GM18867 (cell line): ENCODE measurements around the gene POLD1.
A peak's percentile ranks its signal among the peaks of the same experiment; 100 is the strongest.
"Not testable (repeated sequence)": the region's sequence is repeated elsewhere in the genome, so short reads cannot be mapped to it uniquely, and the experiment has no call there.

ENCODE experiments used
- ATAC-seq: cut with Tn5 transposase; IDR thresholded peaks from one replicate; pipeline ENCODE4 v1.9.1; 2021; ENCODE audit warnings: mild to moderate bottlenecking, moderate library complexity; ENCODE audit not compliant: unreplicated experiment

Gene POLD1

DNA sequence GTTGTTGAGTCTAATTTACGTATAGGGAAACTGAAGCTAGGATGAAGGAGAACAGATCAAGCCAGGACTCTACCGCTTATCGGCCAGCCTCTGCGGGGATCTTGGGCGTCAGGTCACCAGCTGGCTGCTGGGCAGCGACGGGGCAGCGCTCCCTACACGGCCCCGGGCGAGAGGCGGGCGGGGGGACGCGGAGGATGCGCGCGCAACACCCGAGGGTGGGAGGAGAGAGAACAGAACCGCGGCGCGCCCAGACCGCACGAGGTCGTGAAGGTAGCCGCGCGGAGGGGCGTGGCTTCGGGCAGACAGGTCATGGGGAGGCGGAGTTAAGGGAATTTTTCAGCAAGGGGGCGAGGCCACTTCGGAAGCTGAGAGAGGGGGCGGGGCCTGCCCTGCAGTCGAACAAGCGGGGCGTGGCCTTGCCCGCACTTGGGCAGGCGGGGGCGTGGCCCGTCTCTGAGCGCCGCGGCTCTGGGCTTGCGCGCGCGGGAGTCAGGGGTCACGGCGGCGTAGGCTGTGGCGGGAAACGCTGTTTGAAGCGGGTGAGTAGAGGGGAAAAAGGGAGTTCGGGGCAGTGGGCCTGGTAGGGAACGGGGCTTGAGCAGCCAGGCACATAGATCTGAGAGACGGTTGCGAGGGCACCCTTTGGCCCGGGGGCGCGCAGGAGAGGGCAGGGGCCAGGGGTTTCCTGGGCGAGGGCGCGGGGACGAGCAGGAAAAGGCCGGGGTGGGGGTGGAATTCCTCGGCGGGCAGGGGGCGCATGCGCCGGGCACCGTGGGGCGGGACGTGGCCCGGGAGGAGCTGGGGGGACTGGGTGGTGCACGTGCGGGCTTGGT is at the start of gene POLD1:
Gene POLD1 (plus strand): TSS at position 496 of the 833 bp plus-strand sequence. CDS start 14,505 bp downstream, outside the sequence.
- ATAC-seq: peak; percentile 80

DNA sequence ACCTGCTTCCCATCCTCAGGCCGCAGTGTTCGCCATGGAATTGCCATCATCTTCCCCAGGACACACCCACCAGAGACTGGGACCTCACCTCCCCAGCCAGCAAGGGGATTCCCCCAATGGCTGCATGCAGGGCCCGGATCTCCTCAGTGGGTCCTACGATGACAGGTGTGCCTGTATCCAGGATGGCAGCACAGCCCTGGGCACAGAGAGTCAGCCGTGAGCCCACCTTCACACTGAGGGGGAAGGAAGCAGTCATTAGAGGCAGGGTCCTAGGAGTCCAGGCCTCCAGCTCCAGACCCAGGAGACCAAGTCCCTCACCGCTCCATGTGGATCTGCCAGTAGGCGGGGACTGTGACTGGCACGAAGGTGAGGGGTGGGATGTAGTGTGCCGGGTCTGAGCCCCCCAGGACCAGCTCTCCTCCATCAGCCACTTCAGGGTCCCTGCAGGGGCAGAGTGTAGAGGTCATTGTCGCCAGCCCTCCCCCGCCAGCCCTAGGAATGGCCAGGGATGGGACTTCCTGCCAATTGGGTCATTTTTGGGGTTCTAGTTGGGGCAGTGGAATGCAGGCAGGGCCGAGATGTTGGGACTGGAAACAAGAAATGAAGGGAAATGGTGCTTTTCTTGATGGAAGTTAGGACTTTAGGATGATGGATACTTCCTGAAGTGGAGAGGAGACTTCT is 49.3 kb upstream of the POLD1 start:
- ATAC-seq: no peak

DNA sequence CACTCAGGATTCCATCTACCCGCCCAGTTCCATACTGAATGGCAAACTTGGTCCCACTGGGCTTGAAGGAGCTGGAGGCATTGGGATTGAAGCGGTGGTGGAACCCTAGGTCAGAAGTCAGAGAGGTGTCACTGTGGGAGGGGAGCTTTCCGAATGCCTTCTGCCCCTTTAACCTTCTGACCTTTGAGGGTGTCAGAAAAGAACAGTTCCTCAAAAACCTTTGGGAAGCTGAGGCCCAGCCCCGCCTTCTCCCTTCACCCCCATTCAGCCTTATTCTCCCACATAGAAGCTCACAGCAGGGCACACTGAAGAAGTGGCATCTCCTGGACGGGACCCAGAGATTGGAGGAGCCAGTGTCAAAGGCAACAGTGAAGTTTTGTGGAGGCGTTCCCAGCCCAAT is 47.1 kb upstream of the POLD1 start:
- ATAC-seq: not testable (repeated sequence)

DNA sequence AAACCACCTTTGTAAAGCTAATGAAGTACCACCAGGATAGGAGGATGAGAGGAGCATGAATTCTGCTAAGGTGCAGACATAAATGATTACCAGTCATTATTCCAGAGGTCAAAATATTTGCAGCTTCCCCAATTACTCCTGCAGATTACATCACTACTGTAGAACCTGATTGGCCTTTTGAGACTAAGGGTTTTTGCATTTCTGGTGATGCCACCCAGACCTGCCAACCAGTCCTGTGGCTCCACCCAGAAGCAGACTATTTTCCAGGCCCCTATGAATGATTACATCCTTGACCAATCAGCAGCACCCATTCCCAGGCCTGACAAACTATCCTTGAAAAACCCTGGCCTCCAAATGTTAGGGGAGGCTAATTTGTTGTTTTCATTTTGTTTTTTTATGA is 43.8 kb upstream of the POLD1 start:
- no peak for ATAC-seq

DNA sequence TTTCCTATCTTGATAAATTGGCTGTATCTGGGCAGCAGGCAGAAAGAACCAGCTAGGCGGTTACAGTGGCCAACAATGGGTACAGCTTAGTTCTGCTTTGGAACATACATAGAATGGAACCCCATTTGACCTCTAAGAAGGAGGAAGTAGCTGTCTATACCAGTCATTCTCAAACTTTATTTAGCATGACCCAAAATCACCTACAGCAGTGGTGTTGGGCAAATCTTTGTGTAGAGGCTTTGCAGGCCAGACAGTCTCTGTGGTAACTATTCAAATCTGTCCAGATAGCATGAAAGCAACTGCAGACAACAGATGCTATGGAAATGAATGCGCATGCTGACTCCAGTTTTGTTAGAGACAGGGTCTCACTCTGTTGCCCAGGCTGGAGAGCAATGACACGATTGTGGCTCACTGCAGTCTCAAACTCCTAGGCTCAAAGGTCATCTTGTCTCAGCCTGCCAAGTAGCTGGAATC is 43.0 kb upstream of the POLD1 start:
- peak; percentile 58 for ATAC-seq

DNA sequence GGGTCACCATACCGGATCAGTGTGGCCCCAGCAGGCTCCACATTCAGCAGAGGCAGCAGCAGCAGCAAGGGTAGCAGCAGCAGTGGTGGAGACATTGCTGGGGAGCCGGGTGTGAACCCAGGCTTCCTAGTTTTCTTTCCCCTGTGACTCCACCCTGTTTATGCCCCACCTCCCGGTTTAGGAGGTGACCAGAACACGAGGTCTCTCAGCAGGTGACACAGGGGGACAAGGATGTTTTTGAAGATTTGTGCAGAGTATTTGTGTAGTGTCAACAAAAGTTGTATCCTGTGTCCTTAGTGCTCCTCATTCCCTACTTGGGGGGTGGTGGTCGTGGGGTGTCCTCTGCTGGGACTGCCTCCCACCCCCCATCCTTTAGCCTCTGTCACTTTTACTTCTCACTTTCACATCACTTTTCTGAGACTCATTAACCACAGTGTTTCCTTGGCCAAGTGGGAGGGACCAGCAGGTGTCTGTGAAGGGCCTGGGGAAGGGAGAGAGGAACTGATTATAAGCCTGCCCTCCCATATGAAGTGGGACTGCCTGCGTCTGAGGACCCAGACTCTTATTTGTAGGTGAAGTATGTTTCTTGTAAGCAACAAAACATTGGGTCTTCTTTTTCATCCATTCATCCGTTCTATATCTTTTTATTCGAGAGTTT is 39.4 kb upstream of the POLD1 start:
- ATAC-seq: peak; percentile 46

DNA sequence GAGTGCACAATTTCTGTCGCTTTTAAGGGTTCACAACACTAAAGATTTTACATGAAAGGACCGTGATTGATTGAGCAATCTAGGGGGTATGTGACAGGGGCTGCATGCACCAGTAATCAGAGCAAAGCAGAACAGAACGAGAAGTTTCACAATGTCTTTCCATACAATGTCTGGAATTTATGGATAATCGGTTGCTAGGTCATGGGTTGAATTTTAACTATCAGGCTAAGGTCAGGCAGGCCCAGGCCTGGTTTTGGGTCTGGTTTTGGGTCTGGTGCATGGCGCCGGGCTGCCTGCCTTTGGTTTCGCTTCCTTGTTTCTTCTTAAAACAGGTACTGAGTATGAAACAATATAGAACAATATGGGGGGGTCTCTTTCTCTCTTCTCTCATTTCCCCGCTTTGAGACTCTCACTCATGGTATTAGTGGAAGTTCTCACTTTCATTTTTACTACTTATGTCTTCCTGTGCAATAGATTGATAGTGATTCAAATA is 37.0 kb upstream of the POLD1 start:
- ATAC-seq: peak; percentile 47

DNA sequence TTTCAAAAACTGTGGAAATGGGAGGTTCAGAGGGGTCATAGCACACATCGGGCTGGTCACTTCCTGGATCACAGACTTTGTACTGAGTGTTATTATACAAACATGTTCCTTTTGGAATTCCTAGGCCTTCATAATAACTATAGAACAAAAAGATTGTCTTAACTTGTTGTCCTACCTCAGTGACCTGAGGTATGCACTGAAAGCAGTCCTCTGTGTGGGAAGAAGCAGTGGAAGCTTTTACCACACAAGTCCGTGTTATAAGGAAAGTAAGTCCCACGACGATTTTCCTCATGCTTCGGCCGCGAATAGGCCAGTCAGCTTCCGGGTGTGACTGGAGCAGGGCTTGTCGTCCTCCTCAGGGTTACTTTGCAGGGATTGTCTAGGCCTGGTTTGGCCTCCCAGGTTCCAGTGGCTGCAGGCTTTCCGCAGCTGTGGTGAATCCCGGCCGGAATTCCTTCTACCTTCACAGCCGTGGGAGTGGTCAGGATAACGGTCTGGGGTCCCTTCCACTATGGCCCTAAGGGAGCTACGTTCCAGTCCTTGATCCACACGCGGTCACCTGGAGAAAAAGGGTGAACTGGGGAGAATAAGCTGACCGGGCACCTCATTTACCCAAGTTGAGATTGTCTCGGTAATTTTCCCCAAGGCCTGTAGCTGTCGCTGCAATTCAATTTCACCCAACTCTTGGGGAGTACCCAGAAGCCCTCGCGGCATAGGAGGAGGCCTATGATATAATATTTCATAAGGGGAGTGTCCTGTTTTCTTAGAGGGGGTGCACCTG is 34.7 kb upstream of the POLD1 start:
- no peak for ATAC-seq

DNA sequence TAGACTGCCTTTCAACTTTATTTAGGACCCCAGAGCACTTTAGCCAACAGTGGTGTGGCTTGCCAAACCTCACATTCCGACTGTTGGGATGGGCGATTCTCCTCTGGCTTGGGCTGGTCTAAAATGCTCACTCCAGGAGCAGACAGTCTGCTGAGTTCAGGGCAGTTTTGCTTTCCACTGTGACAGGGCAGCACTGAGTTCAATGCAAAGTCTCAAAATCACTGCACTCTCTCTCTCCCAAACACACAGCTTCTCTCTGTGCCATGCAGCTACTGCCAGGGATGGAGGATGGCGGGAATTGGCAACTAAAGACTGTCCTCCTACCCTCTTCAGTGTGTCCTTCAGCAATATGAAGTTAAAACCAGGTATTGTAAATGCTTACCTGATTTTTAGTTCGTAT is 31.9 kb upstream of the POLD1 start:
- ATAC-seq: no peak

DNA sequence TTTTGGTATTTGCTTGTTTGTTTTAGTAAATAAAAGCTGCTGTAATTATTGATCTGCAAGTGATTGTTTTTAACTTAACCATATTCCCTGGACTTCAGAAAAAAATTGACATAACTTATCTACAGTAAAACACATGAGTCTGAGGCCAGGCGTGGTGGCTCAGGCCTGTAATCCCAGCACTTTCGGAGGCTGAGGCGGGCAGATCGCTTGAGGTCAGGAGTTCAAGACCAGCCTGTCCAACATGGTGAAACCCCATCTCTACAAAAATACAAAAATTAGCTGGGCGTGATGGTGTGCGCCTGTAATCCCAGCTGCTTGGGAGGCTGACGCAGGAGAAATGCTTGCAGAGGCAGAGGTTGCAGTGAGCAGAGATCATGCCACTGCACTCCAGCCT is 30.7 kb upstream of the POLD1 start:
- not testable (repeated sequence) for ATAC-seq

DNA sequence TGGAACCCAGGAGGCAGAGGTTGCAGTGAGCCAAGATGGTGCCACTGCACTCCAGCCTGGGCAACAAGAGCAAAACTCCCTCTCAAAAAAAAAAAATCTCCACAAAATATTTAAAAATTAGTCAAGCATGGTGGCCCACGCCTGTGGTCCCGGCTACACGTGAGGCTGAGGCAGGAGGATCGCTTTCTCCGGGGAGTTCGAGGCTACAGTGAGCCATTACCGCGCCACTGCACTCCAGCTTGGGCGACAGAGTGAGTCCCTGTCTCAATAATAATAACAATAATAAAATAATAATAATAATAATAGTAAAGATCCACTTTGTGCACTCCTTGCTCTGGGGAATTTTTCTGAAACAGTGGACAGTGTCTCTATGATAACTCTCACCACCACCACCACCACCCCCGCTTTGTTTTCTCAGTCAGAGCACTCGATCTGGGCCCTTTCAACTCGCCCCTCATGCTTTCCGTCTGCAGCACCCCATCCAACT is 27.4 kb upstream of the POLD1 start:
- no peak for ATAC-seq

DNA sequence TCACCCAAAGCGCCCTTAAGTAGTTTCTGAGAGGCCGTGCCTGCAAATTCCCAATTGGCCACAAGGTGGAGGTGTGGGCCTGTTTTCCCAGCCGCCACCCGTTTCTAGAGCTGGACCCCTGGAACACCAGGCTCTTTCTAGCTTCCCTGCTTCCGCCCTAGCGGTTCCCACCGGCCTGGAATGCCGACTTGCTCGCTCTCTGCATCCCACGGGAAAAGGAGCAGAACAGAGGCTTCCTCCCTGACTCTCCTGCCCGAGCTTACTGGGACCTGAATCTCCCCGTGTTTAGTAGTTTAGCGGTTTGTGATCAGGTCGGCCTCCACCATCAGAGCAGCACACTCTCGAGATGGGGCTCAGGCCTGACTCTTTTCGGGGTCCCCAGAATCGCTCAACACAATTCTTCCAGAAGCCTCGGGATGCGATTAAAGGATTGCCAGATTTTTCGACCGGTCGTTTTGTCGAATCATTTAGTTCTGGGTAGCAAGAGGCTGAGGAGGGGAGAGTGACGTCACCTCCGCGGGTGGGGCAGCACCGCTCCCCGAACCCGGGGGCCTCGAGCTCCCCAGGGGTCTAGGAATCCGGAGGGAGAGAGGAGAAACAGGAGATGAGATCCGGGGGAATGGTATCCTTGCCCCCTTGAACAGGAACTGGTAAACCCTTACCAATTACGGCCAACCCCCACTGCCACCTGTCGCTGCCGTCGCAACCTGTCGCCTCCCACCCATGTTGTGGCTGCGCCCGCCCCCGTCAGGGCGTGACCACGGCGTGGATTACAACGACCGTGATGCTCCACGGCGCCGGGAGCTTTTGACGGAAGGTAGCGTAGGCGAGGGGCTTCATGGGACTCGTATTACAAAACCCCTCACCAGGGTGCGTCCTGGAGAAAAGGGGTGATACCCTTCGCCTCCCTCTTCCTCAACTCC is 26.7 kb upstream of the POLD1 start:
- peak; percentile 52 for ATAC-seq

DNA sequence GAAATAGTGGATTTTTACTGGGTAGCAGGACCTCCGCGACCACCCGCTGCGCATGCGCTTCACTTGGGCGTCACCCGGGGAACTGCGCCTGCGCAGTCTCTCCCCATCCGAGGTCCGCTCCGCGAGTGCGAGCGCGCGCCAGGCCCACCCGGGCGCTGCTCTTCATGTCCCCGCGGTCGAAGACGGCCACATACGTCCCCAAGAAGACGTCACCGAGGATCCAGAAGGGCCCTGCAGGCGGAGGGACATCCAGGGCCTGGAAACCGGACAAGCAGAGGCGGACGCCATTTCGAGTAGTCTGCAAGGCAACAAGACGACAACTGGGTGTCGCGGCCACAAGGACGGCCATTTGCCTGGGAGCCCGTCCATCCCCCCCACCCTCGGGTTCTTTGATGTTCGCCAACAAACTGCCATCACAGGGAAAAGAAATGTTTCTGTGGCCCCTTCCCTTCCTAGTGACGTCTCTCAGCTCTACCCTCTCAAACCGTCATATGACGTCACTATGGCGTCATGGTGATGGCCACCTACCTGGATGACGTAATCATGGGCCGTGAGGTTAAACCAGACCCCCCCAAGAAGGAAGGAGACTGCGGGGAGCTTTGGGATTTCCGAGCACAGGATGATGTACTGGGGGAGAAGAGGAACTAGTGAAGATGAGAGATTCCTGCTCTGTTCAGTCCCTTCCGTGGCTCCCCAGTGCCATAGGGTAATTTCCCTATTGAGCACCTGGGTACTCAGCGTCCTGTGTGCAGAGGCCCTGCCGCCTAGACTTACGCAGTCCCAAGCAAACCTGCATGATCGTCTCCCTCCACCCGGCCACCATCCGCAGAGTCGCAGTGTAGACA is 25.4 kb upstream of the POLD1 start:
- ATAC-seq: no peak

DNA sequence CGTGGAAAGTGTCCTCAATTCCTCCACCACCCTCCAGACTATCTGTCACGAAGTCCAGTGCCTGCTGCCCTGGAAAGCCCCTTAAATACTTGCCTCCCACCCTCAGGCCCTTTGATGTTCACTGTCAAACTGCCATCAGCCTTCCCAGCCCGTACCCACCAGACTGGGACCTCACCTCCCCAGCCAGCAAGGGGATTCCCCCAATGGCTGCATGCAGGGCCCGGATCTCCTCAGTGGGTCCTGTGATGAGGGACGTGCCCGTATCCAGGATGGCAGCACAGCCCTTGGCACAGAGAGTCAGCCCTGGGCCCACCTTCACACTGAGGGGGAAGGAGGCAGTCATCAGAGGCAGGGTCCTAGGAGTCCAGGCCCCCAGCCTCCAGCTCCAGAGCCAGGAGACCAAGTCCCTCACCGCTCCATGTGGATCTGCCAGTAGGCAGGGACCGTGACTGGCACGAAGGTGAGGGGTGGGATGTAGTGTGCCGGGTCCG is 24.8 kb upstream of the POLD1 start:
- no peak for ATAC-seq

DNA sequence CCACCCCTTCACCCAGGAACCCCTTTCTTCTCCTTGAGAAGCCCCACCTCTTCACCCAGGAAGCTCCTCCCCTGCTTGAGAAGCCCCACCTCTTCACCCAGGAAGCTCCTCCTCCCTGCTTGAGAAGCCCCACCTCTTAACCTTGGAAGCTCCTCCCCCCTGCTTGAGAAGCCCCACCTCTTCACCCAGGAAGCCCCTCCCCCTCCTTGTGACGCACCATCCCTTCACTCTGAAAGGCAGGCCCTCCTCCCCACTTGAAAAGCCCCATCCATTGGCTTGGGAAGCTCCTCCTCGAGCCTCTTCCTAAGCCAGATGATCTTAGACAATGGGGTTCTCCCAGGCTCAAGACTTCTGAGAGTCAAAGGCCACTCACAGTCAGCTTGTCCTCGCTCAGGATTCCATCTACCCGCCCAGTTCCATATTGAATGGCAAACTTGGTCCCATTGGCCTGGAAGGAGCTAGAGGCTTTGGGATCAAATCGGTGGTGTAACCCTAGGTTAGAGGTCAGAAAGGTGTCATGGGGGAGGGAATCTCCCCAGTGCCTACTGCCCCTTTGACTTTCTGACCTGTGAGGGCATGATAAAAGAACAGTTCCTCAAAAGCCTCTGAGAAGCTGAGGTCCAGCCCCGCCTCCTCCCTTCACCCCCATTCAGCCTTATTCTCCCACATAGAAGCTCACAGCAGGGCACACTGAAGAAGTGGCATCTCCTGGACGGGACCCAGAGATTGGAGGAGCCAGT is 22.7 kb upstream of the POLD1 start:
- no peak for ATAC-seq

DNA sequence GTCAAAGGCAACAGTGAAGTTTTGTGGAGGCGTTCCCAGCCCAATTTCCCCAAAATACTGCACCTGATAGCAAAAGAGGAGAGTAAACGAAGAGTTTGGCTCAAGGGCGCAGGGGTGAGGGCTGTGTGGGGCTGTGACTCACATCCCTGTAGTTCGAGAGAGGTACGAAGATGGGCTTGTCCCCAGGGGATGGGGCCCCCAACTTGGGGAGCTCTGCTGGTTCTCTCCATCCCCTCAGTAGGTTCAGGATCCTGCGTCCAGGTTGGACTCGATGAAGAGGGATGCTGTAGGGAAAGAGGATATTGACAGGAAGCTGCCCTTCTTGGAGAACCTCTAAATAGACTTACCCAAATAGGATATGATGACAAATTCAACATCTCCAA is 22.1 kb upstream of the POLD1 start:
- ATAC-seq: no peak

DNA sequence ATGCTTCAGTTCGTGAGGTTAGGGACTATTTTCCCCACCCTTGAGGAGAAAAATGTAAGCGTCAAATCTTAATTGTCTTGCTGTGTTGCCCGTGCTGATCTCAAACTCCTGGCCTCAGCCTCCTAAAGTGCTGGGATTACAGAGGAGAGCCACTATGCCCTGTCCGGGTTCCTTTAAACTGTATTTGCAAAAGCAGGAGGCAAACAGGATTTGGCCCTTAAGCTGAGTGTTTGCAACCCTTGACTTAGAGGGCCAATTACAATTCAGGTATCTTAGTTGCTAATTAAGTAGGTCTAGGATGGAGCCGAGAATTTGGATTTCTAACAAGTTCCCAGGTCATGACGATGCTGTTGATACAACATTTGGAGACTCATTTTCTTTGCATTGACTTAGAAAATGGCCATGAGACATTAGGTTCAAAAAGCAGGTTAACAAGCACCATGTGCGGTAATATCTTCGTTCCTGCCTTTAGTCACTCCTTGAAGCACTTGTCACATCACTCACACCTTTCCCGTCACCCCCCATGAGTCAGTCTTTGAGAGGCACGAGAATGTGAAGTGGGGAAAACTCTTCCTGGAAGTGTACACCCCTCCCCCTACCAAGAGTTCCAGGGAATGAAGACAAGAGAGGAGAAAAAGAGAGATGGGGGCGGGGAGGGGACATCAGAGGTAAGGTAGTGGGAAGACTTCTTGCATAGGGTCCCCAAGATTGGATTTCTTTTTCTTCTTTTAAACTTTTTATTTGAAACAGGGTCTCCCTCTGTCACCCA is 21.3 kb upstream of the POLD1 start:
- no peak for ATAC-seq
